GM04503 (cell line): ENCODE results near the gene GJC2.
"Not testable (repeated sequence)": the region's sequence is repeated elsewhere in the genome, so short reads cannot be mapped to it uniquely, and the experiment has no call there.

ENCODE experiments used
- DNase-seq: peaks from one replicate; pipeline ENCODE4 v3.0.0-alpha.2; 2012; ENCODE audit warnings: low read depth

GJC2 gene

DNA sequence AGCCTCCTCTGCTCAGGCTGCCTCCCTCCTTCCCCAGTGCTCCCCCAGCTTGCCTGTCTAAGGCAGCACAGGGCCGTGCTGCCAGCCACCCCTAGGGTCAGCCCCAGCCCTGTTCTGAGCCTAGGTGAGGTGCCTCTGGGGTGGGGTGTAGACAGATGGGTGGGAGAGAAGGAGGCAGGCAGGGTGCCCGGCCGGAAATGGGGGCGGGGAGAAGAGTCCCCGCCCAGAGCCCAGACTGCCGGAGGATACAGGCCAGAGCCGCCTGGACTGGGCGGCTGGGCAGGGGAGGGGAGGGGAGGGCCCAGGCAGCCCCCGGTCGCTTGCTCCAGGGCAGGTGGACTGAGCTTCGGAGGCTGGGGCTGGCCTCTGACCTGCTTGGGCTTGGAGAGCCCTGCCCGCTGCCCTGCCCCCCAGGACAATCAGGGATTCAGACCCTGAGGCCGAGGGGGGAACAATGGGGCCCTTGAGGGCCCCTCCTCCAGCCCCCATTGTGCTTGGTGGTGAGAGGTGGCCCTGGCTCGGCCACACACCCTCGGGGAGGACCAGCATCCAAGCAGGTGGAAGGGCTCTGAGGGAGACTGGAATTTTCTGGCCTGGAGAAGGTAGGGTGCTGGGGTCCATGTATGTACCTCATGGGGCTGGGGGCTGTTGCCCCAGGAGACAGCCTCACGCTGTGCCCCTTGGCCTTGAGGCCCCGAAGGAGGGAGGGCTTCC, at the start of gene GJC2:
Gene GJC2 (plus strand): TSS at position 525 of the 714 bp plus-strand sequence. CDS start 7,829 bp downstream, outside the sequence.
- DNase-seq = no peak

DNA sequence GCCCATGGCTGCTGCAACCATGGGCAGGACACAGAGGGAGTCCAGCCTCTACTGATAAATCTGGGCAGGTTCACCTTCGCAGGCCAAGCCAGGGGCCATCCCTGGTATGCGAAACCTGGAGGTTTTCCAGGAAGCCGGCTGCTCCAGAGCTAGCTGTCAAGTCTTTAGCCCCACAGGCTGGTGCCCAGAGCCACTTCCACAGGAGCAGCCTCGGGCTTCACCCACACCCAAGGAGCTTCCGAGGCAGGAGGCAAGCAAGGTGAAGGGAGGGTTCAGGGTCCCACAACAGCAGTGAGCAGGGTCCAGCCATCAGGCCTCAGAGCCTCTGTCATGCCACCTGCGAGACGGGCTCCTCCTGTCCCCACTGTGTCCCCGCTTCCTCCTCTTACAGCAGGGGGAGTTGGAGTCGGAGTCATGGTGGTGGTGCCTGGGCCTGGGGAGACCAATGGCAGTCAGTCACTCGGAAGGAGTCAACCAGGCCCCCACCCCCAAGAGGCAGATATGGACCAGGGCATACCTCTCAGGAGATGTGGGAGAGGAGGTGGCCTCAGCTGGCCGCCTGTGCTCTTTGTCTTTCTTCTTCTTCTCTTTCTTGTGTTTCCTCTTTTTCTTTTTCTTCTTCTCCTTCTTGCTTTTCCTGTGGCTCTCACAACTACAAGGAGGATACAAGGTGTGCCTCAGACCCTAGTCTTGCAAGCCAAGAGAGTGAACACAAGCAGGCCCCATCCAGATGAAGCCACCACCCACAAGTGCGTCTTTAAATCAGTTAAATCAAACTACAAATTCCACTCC, 48.7 kb upstream of the GJC2 start:
- DNase-seq = no peak

DNA sequence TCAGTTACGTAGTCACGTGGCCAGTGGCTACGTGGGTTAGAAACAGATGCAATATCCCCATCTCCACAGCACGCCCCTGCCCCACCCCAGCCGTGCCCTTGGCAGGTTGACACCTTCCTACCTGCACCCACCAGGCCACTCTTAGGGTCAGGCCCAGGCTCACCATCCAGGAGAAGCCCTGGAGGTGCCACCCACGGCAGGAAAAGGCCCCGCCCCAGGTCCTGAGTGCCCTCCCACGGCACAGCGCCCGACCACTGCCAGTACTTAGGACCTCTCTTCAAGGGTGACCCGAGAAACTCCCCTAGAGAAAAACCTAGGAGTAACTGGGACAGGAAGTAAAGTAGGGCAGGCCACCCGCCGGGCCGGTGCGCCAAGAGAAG, 48.1 kb upstream of the GJC2 start:
- DNase-seq = no peak

DNA sequence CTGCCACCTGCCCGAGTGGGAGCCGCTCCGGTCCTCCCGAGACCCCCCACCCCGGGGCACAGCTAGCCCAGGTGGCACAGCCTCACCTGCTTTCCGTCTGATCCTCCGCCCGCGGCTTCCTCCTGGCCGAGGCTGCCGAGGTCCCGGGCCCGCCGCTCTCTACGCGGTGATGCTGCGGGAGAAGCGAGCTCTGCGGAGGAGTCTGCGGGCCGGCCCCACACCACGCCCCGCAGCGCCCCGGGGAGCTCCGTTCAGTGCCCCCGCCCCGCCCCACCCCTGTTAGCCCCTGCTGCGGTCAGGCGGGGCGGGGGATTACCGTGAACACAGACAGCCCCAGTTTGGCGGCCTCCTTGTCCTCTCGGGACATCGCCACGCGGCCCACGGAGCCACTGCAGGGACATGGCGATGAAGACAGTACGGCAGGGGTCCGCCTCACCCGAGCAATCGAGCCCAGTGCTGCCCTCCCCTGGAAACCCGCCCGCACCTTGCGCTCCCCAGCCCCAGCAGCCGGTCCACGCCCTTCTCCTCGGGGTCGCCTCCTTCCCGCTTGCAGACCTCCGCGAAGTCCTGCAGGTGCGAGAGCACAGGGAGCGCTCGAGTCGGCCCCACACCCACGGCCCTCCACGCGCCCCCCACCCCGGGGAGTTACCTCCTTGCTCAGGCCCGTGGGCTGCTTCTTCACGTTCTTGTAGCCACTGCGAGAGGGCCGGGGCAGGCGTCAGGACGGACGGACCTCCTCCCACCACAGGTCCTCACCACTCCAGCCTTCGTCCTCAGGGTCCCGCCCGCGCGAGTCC, 47.5 kb upstream of the GJC2 start:
- DNase-seq = no peak

DNA sequence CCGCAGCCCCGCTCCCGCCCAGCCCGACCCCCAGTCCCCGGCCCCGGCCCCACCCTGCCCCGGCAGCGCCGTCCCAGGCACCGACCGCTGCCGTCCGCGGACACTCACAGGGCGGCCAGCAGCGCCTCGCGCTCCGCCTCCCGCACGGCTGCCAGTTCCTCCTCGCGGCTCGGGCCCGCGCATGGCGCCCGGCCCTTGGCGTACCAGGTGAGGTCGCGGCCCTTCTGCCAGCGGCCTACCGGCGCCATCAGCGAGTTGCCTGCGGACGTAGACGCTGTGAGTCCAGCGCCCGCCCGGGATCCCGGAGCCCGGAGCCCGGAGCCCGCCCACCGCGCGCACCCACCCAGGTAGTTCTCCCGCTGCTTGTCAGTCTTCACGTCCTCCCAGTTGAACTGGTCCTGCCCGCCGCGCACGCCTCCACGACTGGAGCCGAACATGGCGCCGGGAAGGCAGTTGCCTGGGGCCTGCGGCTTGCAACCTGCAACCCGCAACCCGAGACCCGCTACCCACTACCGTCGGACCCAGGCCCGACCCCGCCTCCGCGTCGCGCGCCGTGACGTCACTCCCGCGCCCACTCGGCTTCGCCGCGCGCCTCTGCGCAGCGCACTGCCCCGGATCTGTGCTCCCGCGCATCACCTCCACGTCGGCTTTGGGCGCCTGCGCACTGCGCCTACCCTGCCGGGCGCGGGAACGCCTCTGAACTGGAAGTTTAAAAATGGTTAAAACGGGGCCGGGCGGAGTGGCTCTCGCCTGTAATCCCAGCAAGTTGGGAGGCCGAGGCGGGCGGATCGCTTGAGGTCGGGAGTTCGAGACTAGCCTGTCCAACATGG, 46.7 kb upstream of the GJC2 start, which contains the start of gene C1orf35:
Gene C1orf35 (minus strand): TSS at position 535 of the 830 bp plus-strand sequence. CDS start 98 bp downstream, at position 437.
- peak; percentile 49 for DNase-seq

DNA sequence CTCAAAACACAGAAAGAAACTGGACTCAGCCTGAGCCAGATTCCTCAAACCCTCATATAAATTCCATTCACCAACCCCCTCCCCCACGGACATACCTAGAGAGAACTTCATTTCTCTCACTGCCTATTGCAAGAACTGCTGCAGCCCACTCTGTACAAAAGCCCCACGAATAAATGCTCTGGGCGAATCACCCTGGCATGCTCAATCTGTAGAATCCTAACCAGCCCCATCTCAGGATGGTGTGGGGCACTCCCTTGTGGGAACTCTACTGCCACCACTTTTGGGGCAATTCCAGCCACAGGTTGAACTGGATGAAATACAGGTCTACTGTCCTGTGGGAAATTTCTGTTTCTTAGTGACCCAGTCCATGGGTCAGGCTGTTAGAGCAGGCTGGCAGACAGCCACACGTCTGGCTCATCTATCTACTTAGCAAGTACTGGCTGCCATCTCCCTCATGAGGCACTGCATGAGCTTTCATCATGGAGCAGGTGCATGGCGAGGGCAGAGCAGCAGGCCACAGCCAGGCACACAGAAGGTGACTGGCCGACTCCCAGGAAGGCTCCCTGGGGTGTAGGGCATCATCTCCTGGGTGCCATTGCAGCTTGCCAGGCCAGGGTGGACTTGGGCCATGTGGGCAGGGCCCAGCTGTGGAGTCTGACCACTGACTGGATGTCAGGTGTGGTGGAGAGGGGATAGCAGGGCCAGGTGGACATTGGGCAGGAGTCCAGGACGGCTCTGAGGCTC, 45.0 kb upstream of the GJC2 start:
- no peak for DNase-seq

DNA sequence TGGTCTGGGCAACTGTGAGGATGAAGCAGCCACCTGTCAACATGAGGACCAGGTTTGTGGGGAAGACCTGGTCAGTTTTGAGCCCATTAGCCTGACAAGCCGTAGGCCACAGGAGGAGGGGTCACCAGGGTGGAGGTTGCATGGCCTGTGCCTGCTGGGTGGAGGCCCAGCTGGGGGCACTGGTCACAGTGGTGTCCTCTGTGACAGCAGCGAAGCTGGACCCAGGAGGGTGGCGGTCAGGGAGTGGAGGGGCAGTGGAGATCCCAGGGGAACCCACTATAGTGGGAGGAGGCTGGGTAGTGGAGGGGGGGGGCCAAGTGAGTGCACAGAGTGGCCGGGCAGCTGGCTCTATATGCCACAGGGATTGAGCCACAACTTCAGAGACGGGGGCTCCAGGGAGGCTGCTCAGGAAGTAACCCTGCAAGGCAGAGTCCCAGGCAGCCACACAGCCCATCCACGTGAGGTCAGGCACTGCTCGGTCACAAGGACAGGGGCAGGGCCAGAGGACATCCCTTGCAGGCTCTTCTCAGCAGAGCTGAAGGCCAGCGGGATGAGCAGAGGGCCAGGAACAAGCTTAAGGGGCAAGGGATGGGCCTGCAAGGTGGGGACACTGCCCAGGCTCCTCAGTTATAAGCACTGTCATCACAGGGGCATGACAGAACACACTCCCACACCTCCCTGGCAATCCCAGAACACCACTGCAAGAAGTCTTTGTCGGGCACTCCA, 44.3 kb upstream of the GJC2 start:
- no peak for DNase-seq

DNA sequence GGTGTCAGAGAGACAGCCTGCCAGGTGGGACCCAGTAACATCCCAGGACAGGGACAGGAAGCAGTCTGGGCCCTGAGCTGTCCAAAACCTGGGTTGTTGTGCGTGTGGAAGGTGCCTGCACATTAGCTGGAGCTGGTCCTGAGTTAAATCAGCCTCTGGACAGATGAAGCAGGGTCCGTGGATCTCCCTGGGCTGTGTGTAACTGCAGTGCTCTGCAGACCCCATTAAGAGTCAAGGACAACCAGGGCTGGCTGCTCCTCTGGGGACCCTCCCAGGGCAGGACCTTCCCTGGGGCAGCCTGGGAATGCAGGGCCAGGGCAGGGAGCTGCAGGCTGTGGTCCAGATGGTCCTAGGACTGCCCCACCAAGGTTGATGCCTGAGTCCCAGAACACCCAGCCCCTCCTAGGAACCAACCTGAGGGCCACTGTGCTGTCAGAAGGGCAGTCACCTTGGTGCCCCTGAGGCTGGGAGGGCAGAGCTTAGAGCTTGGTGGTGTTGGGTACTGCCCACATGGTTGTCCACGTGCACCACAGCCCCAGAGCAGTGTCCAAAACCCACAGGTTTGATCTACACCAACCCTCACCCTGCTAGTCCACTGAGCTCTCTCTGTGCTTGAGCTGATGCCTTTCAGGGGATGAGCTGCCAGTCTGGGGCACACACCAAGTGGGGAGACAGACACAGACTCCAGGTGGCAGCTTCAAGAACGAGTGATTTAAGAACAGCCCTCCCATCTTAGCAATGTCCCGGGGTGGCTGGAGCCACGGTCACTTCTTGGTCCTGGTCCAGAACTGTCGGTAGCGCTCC, 43.5 kb upstream of the GJC2 start:
- DNase-seq = no peak

DNA sequence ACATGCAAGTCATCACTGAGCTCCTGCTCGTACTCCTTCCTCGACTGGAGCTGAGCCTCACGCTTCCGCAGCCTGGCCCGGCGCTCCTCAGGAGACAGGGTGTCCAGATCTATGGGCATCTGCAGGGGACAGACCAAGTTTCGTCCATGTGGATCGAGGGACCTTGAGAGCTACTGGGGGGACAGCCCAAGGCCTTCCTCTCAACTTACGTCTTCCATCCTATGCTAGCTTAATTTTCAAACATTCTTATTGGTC, 43.0 kb upstream of the GJC2 start:
- no peak for DNase-seq

DNA sequence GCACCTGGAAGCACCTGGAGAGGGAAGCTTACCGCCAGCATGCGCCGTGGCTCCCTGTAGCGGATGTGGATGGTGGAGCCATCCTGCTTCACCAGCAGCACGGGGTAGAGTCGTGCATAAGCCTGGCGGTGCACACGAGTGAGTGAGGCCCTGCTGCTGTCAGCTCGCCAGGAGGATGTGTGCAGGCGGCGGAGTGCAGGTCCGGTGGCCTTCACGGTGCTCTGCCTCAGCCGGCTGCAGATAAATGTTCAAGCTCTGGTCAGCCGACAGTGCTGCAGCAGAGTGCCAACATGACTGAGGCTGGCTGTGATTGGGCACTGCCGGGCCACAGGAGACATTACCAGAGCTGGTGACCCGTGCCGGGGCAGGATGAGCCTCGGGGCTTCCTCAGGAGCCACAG, 42.1 kb upstream of the GJC2 start:
- DNase-seq = no peak

DNA sequence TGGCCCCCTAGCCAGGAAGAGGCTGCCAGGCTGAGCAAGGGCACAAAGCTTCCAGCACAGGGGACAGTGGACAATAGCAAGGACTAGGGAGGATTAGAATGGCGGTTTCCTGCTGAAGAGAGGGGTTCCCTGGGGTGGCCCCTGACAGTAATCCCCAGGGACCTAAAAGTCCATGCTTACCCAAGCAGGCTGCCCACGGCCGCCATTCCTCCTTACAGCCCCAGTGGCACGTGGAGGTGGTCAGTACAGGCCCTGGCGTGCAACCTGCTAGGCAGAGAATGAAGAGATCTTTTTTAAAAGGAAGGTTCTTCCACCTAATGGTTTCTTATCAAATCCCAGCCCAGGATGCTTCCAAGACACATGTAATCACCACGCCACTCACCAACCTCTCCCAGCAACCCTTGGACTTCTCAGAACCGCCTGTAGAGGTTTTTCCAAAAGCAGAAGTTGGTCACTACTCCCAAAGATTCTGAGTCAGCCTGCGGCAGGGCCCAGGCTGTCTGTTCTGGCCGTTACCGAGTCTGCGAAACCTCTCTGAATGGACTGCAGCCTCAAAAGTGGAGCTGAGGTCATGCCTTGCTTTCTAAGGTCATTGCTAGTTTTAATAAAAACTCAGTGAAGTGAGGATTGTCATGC, 41.6 kb upstream of the GJC2 start:
- no peak for DNase-seq

DNA sequence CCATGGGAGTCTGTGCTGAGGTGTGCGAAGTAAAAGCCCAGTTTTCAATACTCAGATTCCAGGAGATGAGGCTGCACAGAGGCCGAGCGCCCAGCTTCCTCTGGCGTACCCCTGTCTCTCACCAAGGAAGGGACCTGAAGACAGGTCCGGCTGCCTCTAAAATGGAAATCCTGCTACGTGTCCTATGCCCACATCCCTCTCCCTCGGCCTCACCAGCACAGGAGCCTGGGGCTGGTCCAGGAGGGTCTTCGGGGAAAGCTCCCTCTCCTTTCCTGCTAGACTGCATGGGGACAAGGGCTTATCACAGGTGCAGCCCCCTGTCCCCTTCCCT, 41.0 kb upstream of the GJC2 start:
- DNase-seq = no peak

DNA sequence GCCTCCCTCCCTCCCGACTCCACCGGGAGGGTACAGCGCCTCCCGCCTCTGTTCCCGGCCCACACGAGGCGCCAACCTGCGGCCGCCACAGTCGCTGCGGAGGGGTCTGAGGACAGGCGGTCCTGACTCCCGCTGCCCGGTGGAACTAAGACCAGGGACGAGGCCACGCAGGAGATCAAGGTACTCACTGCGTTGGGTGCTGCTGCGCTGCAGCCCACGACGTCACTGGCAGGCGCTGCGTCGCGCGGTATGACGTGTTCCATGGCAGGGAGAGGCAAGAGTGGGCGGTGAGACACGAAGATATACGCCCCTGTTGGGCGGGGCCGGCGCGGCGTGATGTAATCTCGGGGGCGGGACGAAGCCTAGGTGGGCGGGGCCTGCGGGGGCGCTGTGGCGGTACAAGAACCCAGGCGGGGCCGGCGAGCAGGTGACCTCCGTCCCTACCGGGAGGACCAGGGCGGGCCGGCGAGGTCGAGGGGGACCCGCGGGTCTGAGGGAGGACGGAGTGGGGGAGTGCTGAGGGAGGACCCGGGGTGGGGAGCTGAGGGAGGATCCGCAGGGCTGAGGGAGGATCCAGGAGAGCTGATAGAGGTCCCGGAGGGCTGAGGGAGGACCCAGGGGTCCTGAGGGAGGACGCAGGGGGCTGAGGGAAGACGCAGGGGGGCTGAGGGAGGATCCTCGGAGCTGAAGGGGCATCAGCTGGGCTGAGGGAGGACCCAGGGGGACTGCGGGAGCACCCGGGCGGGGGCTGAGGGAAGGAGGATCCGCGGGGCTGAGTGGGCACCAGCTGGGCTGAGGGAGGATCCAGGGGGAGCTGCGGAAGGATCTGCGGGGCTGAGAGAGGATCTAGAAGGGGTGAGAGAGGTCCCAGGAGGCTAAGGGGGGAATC, 40.4 kb upstream of the GJC2 start, which contains the start of gene MRPL55:
Gene MRPL55 (minus strand): TSS at position 227 of the 889 bp plus-strand sequence. CDS start 1,039 bp downstream, outside the sequence.
- DNase-seq = peak; percentile 56

DNA sequence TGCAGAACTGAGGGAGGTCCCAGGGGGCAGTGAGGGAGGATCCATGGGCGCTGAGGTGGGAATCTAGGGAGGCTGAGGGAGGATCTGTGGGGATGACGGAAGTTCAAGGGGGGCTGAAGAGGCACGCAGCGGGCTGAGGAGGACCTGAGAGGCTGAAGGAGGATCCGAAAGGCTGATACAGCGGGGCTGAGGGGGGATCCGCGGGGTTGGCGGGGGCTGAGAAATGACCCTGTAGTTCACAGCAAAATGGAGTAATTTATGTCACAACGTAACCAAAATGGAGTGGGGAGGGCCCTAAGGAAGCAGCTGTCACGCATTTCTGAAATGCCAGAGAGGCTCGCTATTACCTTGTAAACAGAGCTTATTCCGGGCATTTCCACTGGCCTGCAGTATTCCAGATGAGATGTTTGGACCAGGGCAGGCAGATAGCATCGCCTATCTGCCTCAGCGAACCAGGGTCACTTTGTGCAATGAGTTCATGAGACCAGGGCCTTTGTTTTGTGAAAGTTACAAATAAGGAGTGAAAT, 39.7 kb upstream of the GJC2 start:
- no peak for DNase-seq

DNA sequence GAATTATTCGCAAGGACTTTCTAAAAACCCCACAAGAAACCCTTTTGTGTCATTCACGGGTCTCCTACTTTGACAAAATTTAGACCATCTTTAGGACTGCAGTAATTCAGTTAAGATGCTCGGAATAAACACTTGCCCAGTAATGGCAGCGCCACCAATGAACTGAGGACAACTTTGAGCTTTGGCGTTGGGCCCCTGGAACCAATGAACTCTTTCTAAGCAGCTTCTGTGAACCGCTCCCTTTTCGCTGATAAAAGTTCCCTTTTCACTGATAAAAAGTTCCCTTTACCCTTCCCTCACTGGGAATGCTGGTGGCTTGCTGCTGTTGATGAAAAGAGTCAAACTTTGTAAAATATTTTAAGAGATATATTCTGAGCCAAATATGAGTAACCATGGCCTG, 39.2 kb upstream of the GJC2 start:
- DNase-seq = no peak

DNA sequence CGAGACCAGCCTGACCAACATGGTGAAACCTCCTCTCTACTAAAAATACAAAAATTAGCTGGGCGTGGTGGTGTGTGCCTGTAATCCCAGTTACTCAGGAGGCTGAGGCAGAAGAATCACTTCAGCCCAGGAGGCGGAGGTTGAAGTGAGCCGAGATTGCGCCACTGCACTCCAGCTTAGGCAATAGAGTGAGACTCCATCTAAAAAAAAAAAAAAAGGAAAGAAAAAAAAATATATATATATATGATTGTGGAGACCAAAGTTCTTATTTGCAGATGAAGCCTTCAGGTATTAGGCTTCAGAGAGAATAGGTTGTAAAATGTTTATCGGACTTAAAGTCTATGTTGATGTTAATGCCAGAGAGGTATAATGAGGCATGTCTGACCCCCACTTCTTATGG, 38.4 kb upstream of the GJC2 start:
- not testable (repeated sequence) for DNase-seq

DNA sequence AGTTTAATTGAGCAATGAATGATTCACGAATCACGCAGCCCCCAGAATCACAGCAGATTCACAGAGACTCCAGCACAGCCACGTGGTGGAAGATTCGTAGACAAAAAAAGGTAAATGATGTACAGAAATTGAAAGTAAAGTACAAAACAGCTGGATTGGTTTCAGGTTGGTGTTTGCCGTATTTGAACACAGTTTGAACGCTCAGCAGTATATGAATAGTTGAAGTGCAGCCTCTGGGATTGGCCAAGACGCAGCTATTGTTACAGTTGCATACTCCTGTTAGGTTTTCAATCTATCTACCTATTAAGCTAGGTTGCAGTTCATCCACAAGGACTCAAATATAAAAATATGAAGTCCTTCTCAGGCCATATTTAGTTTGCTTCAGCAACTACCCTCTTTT, 37.6 kb upstream of the GJC2 start:
- DNase-seq = no peak

DNA sequence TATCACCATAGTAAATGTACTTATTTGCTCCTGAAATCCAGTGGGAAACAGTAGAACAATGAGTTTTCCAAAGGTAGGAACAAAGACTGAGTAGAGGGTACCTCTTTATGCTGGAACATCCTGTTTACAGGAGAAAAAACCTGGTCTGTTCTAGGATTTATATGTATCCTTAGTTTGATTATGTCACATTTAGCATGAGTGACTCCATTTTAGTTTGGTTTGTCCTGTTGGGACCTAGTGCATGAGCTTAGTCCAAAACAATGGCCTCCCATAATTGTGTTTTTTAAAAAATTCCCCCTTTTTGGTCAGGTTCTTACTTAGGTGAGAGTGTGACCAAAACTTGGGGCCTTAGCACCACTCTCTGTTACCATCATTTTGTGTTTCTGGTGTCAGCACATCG, 37.1 kb upstream of the GJC2 start:
- DNase-seq = no peak
